ENCODE results near the gene JUND.

JUND gene

GRCh38 chr19:18249834-18250233 lies 31.6 kb downstream of the JUND start:
- DNase-seq (ENCODE audit: low read depth in 4 of 4, low spot score in 1 of 4): no peak

DNA sequence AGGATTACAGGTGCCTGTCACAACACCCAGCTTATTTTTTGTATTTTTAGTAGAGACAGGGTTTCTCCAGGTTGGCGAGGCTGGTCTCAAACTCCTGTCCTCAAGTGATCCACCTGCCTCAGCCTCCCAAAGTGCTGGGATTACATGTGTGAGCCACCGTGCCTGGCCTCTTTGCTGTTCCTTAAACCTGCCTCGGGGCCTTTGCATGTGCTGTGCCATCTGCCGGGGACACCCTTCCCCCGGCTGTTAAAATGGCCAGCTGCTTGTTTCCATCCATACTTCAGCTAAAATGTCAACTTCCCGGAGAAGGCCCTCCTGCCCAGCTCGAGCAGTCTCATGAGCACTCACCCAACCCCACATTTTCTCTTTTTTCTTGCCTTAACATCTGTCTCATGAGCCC lies 36.1 kb downstream of the JUND start:
- no peak for DNase-seq (ENCODE audit: low read depth in 4 of 4, low spot score in 1 of 4)

DNA sequence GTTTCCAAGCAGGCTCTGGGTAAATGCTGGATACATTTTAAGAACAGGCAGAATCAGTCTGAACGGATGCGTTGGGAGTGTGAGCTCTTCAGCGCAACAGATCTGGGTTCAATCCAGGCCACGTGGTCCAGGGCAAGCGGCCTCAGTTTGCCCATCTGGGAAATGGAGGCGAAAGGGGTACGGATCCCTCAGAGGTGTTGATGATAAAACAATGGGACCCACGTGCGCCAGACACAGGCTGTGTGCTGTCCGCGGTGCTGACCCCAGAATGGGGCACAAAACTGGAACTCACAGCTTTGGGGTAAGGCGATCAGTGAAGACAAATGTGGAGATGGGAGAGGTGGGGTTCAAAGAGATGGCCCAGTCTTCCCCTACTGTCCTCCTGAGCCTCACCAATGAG lies 42.1 kb downstream of the JUND start:
- no peak for DNase-seq (ENCODE audit: low read depth in 4 of 4, low spot score in 1 of 4)

DNA sequence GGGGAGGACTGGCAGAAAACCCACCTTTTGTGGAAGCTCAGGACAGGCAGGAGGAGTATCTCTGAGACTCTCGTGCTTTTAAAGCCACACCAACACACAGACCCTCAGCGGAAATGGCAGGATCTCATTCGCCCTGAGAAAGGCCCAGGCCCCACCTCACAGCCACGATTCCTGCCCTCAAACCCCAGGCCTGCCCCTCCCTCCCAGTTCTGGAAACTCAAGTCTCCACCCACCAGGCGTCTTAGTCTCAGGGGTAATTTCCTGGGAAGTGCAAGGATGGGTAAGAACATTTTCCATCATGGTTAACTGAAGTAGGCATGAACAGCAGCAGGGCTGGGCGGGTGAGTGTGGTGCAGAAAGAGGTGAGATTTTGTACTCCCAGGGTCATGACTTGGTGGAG lies 47.2 kb downstream of the JUND start:
- DNase-seq (ENCODE audit: low read depth in 4 of 4, low spot score in 1 of 4): no peak

DNA sequence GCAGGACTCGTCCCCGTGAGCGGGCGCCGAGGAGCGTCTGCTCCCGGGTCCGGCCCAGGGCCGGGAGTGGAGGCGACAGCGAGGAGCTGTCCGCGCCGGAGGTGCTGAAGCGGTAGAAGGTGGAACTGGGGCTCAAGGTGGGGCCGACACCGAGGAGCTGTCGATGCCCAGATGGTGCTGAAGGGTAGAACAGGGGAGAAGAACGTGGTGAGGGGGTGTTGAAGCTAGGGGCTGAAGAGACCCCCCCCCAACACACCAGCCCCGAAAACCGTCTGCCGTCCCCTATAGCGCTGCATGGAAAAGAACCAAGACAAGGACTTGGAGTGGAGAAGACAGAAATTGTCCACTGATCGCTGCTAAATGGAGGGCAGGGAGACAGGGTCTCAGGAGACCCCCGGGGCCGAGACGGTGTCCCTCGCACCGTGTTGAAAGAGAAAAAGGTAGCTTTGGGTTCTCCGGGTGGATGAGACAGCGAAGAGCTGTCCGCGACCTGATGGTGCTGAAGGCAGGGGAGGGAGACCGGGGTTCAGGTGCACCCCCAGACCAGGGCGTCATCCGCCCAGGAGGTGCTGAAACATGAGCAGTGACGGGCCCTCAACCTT lies 48.1 kb downstream of the JUND start:
- peak in 2 of 4 experiments; percentile 19 to 24 for DNase-seq (ENCODE audit: low read depth in 4 of 4, low spot score in 1 of 4)

- no peak for DNase-seq (ENCODE audit: low read depth in 4 of 4, low spot score in 1 of 4)
These were observed 48.7 kb downstream of the JUND start for GRCh38 chr19:18232540-18233223.

DNA sequence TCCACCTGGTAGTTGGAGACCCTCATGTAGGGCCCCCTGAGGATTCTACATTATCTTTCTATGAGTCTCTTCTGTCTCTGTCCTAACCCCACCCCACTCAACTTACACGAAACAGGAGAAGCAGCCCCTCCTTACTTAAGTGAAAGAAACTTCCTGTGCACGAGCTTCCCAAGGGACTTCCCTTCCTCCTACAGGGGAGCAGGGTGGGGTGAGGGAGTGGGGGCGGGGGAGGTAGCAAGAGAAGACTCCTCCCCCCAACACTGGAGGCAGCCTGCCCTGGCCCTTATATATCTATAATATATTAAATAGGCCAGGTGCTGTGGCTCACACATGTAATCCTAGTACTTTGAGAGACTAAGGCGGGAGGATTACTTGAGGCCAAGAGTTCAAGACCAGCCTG lies 49.6 kb downstream of the JUND start:
- DNase-seq (ENCODE audit: low read depth in 4 of 4, low spot score in 1 of 4): no peak

- no peak for DNase-seq (ENCODE audit: low read depth in 4 of 4, low spot score in 1 of 4)
These were observed 50.3 kb downstream of the JUND start for GRCh38 chr19:18230941-18231734.

DNA sequence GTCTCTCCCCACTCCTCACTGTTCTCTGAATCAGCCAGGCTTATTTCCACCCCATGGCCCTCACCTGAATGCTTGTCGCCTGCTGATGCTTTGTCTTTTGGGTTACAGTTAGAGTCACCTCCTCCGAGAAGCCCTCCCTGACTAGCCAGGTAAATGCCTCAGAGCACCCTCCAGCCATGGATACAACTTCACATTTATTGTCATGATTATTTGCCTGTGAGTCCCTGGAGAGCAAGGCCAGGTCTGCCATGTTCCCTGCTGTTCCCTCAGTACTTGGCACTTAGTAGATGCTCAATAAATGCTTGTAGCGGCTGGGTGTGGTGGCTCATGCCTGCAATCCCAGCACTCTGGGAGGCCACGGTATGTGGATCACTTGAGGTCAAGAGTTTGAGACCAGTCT lies 51.5 kb downstream of the JUND start:
- DNase-seq (ENCODE audit: low read depth in 4 of 4, low spot score in 1 of 4): no peak

Data from stimulated activated CD4-positive, alpha-beta T cell treated with anti-CD3 and anti-CD28 coated beads, Interleukin-1b, Interleukin-23, amount 100 ng/mL, for 24 hours (primary cell).